HFFc6 (cell line): Measurements from ENCODE around the gene CRIP1. TPM values are rescaled to one million over a fixed set of nuclear protein-coding genes. Genes with fewer than 3 reads are reported as not detected.

Source experiments
- DNase-seq: peaks from one replicate; pipeline ENCODE4 v3.0.0-alpha.2; 2018
- H3K27ac Mint-ChIP-seq: 2 replicates; pipeline ENCODE4 v1.8.0; 2020; ENCODE audit warnings: mild to moderate bottlenecking, mixed read lengths
- H3K27me3 Mint-ChIP-seq: 2 replicates; pipeline ENCODE4 v1.8.0; 2021; ENCODE audit warnings: mild to moderate bottlenecking, moderate library complexity, mixed read lengths; ENCODE audit not compliant: insufficient read depth
- H3K36me3 Mint-ChIP-seq: 2 replicates; pipeline ENCODE4 v1.8.0; 2021; ENCODE audit warnings: low read depth, mixed read lengths
- H3K4me1 Mint-ChIP-seq: 2 replicates; pipeline ENCODE4 v1.8.0; 2020; ENCODE audit warnings: low read depth, mixed read lengths
- H3K4me3 Mint-ChIP-seq: 2 replicates; pipeline ENCODE4 v1.8.0; 2020; ENCODE audit warnings: mild to moderate bottlenecking, moderate library complexity, mixed read lengths
- H3K9me3 Mint-ChIP-seq: 2 replicates; pipeline ENCODE4 v1.8.0; 2020; ENCODE audit warnings: mild to moderate bottlenecking, mixed read lengths
- CTCF ChIP-seq: fragments of 200-600 bp; sonication (generic); IDR thresholded peaks from 2 replicates; pipeline ENCODE4 v1.5.0; 2021; ENCODE audit warnings: antibody characterized with exemption, mild to moderate bottlenecking
- total RNA-seq, 6 experiments: library from RNA; stranded (reverse); fragmentation: NEBNext Ultra II Directional; extraction: Animal tissue kit (Norgen Biotek cat#: 25700); gene quantifications; 2 replicates in 1 of 6; 3 replicates in 5 of 6; pipeline ENCODE4 v1.2.3, GENCODE V29; 2021

CRIP1 gene
- total RNA-seq, 6 experiments from 2014 or later = 4.8 to 55.2 (median 42.3) TPM

DNA sequence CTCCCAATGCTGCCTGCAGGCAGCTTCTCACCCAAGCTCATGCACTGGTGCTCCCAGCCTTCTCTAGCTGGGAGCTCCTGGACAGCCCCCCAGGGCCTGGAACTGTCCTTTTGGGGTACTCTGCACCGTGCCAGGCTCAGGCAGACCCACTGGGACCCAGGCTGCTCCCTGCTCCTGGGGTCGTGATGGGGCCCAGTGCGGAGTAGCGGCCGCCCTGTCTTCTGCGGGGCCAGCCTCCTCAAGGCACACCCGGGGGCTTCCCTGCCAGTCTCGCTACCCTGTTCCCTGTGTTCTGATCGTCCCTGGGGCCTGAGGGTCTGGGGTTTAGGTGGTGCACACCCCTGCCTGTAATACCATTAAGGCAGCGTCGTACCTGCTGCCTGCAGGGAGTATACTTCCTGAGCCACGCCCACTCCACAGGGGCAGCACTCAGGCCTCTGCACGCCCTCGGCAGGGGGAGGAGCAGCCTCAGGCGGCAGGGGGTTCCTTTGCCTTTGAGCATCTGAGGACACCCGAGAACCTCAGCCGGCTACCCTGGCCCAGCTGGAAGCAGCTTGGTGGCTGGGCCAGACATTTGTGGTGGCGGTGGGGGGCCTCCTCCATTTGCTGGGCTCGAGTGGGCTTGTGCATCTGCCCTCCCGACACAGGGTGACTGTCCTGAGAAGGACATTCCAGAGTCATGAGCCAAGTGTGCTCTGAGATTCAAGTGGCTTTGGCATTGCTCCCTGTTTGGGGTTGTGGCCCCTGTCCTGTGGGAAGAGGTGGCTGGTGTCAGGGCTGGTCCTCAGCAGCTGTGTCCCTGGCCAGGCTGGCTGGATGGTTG, 21.3 kb upstream of the CRIP1 start:
- Mint-ChIP-seq H3K4me1 (no peaks in the 10 kb centered on the region), H3K36me3 (peaks cover 4% of the 10 kb centered on the region; the same call in 1 of the 2 replicates), H3K27ac (no peak overlapping the region), H3K4me3 (no peak overlapping the region), H3K27me3 (no peaks in the 10 kb centered on the region; the same call in 1 of the 2 replicates), H3K9me3 (no peaks in the 10 kb centered on the region)
- peak; percentile 12 for DNase-seq
- TF ChIP-seq CTCF = no peak

GRCh38 chr14:105466531-105467248, 20.0 kb upstream of the CRIP1 start:
- no peak for DNase-seq
- H3K36me3 Mint-ChIP-seq = peaks cover 2% of the 10 kb centered on the region; the same call in 1 of the 2 replicates

GRCh38 chr14:105467249-105467941, 19.3 kb upstream of the CRIP1 start:
- Mint-ChIP-seq H3K27ac (no peak overlapping the region), H3K4me1 (no peaks in the 10 kb centered on the region), H3K27me3 (no peaks in the 10 kb centered on the region), H3K36me3 (no peaks in the 10 kb centered on the region), H3K4me3 (no peak overlapping the region), H3K9me3 (no peaks in the 10 kb centered on the region)
- no peak for TF ChIP-seq CTCF
- no peak for DNase-seq

More at GRCh38 chr14:105466531-105467248, 20.0 kb upstream of the CRIP1 start:
- TF ChIP-seq CTCF = no peak
- Mint-ChIP-seq H3K27ac (no peak overlapping the region), H3K4me3 (no peak overlapping the region), H3K9me3 (no peaks in the 10 kb centered on the region), H3K4me1 (no peaks in the 10 kb centered on the region), H3K27me3 (no peaks in the 10 kb centered on the region)

DNA sequence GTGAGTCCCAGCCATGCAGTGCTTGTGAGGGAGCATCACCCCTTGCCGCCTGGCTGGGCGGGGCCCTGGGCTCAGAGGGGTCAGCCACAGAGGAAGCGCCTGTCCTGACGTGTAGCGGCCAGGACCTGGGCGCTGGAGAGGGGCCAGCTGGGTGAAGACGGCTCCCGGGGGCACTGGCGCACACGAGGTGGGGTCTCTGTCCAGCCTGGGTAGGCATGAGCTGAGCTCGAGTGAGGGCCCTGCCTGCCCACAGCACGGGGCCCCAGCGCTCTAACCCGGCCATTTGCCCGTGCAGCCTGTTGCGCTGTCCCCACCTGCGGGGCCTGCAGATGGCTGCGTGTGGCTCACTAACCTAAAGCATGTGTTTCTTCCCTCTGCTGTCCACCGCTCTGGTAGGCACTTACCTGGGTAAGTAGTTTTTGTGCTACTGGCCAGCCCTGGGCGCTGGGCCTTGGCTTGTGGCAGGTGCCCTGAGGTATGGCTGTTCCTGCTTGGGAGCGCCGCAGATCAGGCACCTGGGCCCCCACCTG, 18.7 kb upstream of the CRIP1 start:
- no peak overlapping the region for H3K4me3 Mint-ChIP-seq
- no peak overlapping the region for H3K27ac Mint-ChIP-seq
- H3K4me1 Mint-ChIP-seq = no peaks in the 10 kb centered on the region
- no peaks in the 10 kb centered on the region for H3K27me3 Mint-ChIP-seq
- no peak for DNase-seq
- TF ChIP-seq CTCF = no peak
- H3K9me3 Mint-ChIP-seq = no peaks in the 10 kb centered on the region
- no peaks in the 10 kb centered on the region for H3K36me3 Mint-ChIP-seq

GRCh38 chr14:105468621-105469241, 18.0 kb upstream of the CRIP1 start:
- Mint-ChIP-seq H3K4me1 (no peaks in the 10 kb centered on the region), H3K27ac (no peak overlapping the region), H3K27me3 (no peaks in the 10 kb centered on the region), H3K4me3 (no peak overlapping the region), H3K9me3 (no peaks in the 10 kb centered on the region), H3K36me3 (no peaks in the 10 kb centered on the region)
- no peak for DNase-seq
- no peak for TF ChIP-seq CTCF
